CD14-positive monocyte (primary cell): ENCODE data around the gene KCNJ4. TPM values are rescaled to one million over a fixed set of nuclear protein-coding genes. Genes with fewer than 3 reads are reported as not detected.

Source experiments
- DNase-seq, 3 donors: peaks; one replicate each; pipeline ENCODE4 v3.0.0-alpha.2; 2011 to 2022
- H2AFZ ChIP-seq: 2 replicates; pipeline ENCODE4 v1.6.0; 2012; ENCODE audit warnings: mild to moderate bottlenecking, low read depth, low read length, inconsistent platforms; ENCODE audit not compliant: insufficient read depth, poor library complexity, severe bottlenecking
- H3K27ac ChIP-seq, 2 donors: 1 replicate in 1 of 2; 2 replicates in 1 of 2; pipeline ENCODE4 v1.5.1; 2012 to 2013; ENCODE audit warnings: low read length in 2 of 2, control low read depth in 1 of 2, inconsistent platforms in 1 of 2, low read depth in 1 of 2, mild to moderate bottlenecking in 1 of 2
- H3K27me3 ChIP-seq, 2 donors: one replicate each; pipeline versions ENCODE4 v1.6.0 to v1.6.1; 2011 to 2013; ENCODE audit warnings: low read length in 2 of 2; ENCODE audit not compliant: control insufficient read depth in 2 of 2, insufficient read depth in 2 of 2
- H3K36me3 ChIP-seq, 2 donors: replicated peaks in 1 of 2; 1 replicate in 1 of 2; 2 replicates in 1 of 2; pipeline versions ENCODE4 v1.5.1 to v1.6.1; 2012 to 2013; ENCODE audit warnings: low read length in 2 of 2, control low read depth in 1 of 2, inconsistent platforms in 1 of 2, mild to moderate bottlenecking in 1 of 2; ENCODE audit not compliant: insufficient read depth in 2 of 2, control insufficient read depth in 1 of 2
- H3K4me1 ChIP-seq, 2 donors: 1 replicate in 1 of 2; 2 replicates in 1 of 2; pipeline versions ENCODE4 v1.5.1 to v1.6.1; 2012 to 2013; ENCODE audit warnings: low read length in 2 of 2, control low read depth in 1 of 2, inconsistent platforms in 1 of 2, mild to moderate bottlenecking in 1 of 2, moderate library complexity in 1 of 2; ENCODE audit not compliant: insufficient read depth in 2 of 2, control insufficient read depth in 1 of 2
- H3K4me2 ChIP-seq: replicated peaks from 2 replicates; pipeline ENCODE3; 2012; ENCODE audit warnings: low read length, moderate library complexity, mild to moderate bottlenecking; ENCODE audit not compliant: poor library complexity, severe bottlenecking; ENCODE audit errors: extremely low read depth
- H3K4me3 ChIP-seq, 3 experiments: fragments of 200-600 bp in 1 of 3; sonication (generic) in 1 of 3; replicated peaks in 1 of 3; 1 replicate in 2 of 3; 2 replicates in 1 of 3; pipeline ENCODE4 v1.5.1; 2011 to 2013; ENCODE audit warnings: low read length in 3 of 3, mild to moderate bottlenecking in 3 of 3, control low read depth in 2 of 3, low read depth in 2 of 3, inconsistent platforms in 1 of 3, moderate library complexity in 1 of 3
- H3K79me2 ChIP-seq: 2 replicates; pipeline ENCODE4 v1.6.0; 2012; ENCODE audit warnings: mild to moderate bottlenecking, control low read depth, inconsistent platforms, low read length, moderate library complexity; ENCODE audit not compliant: insufficient read depth
- H3K9ac ChIP-seq: 2 replicates; pipeline ENCODE4 v1.6.0; 2017; ENCODE audit warnings: low read length, mild to moderate bottlenecking; ENCODE audit not compliant: insufficient read depth, poor library complexity, severe bottlenecking
- H3K9me3 ChIP-seq, 2 donors: replicated peaks in 1 of 2; 1 replicate in 1 of 2; 2 replicates in 1 of 2; pipeline versions ENCODE4 v1.5.1 to v1.6.1; 2012 to 2013; ENCODE audit warnings: low read length in 2 of 2, control low read depth in 1 of 2; ENCODE audit not compliant: control insufficient read depth in 1 of 2, insufficient read depth in 1 of 2
- H4K20me1 ChIP-seq: 2 replicates; pipeline ENCODE4 v1.6.0; 2012; ENCODE audit warnings: mild to moderate bottlenecking, low read length, control low read depth, moderate library complexity; ENCODE audit not compliant: insufficient read depth
- H3K27ac Mint-ChIP-seq, 7 donors: one replicate each; pipeline ENCODE4 v1.8.0; 2020; ENCODE audit warnings: mild to moderate bottlenecking in 7 of 7, mixed read lengths in 7 of 7, moderate library complexity in 6 of 7, inconsistent platforms in 2 of 7
- H3K27me3 Mint-ChIP-seq, 3 donors: one replicate each; pipeline ENCODE4 v1.8.0; 2021 to 2022; ENCODE audit warnings: low read depth in 3 of 3, mild to moderate bottlenecking in 3 of 3, mixed read lengths in 3 of 3, moderate library complexity in 3 of 3, inconsistent platforms in 1 of 3
- H3K36me3 Mint-ChIP-seq, 2 donors: one replicate each; pipeline ENCODE4 v1.8.0; 2020; ENCODE audit warnings: mixed read lengths in 2 of 2, inconsistent platforms in 1 of 2, mild to moderate bottlenecking in 1 of 2
- H3K4me1 Mint-ChIP-seq: one replicate; pipeline ENCODE4 v1.8.0; 2020; ENCODE audit warnings: mild to moderate bottlenecking, mixed read lengths
- H3K4me3 Mint-ChIP-seq, 2 donors: one replicate each; pipeline ENCODE4 v1.8.0; 2020; ENCODE audit warnings: mild to moderate bottlenecking in 2 of 2, mixed read lengths in 2 of 2, moderate library complexity in 1 of 2
- H3K9me3 Mint-ChIP-seq, 7 donors: one replicate each; pipeline ENCODE4 v1.8.0; 2020 to 2022; ENCODE audit warnings: mixed read lengths in 7 of 7, mild to moderate bottlenecking in 6 of 7, moderate library complexity in 6 of 7, inconsistent platforms in 2 of 7
- WGBS: methylation state at CpG from one replicate; pipeline ENCODE4 v1.1.5; 2013; ENCODE audit warnings: missing lambda C conversion rate; ENCODE audit not compliant: insufficient coverage; 5-methylcytosine and 5-hydroxymethylcytosine counted together
- intact Hi-C, 2 donors: fragments of 100-400 bp; cut with micrococcal nuclease; formaldehyde crosslinking; loops; one replicate each; pipeline versions ENCODE4 v1.15.0 to v1.15.1; 2023
- polyA plus RNA-seq, 3 donors: library from polyadenylated mRNA; depleted of rRNA in 1 of 3; unstranded in 2 of 3; stranded (reverse) in 1 of 3; fragments of 300-500 nt in 2 of 3; fragments of >200 nt in 1 of 3; fragmentation: Illumina TruSeq in 2 of 3; gene quantifications; 1 replicate in 2 of 3; 2 replicates in 1 of 3; pipeline ENCODE4 v1.2.3, GENCODE V29; 2012 to 2021
- TF ChIP-seq, protein P1 (sequence below): fragments of 200-600 bp; IDR thresholded peaks from one replicate; pipeline ENCODE4 v1.8.0; 2022; ENCODE audit warnings: antibody characterized with exemption, mild to moderate bottlenecking

Gene KCNJ4
- polyA plus RNA-seq, 3 donors = not detected

DNA sequence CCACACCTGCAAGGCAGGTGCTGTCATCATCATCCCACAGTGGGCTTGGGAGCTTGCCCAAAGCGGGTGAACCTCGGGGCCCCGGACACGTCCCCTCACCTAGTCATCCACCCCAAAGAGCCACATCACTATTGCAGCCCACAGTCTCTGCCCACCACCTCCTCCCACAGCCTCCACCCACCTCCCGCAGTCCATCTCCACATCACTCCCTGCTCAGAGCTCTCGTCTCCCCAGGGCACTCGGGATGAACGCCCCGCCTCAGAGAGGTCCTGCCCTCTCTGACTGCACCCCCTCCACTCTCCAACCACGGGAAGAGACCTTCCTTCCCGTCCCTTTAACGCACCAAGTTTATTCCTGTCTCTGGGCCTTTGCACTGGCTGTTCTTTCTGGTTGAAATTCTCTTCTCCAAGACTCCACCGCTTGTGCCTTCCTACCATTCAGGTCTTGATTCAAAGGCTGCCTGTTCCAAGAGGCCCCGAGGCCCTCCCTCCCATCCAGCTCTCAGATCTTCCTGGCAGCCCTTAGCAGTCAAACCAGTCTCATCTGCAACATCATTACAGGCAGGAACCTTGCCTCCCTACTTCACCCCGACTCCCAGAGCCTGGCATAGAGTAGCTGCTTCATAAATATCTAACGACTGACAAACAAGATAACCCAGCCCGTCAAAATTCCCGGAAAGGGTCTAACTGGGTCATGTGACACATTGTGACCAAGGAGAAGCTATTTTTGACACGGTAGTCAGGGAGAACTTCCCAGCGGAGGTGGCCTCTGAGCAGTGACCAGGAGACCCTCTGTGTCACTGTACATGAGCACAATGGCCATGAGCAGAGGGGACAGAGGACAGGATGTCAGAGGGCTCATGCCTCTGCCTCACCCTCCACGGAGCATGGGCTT lies 11.1 kb downstream of the KCNJ4 start:
- no peaks in the 10 kb centered on the region for H3K9me3 ChIP-seq
- TF ChIP-seq, protein P1, sequence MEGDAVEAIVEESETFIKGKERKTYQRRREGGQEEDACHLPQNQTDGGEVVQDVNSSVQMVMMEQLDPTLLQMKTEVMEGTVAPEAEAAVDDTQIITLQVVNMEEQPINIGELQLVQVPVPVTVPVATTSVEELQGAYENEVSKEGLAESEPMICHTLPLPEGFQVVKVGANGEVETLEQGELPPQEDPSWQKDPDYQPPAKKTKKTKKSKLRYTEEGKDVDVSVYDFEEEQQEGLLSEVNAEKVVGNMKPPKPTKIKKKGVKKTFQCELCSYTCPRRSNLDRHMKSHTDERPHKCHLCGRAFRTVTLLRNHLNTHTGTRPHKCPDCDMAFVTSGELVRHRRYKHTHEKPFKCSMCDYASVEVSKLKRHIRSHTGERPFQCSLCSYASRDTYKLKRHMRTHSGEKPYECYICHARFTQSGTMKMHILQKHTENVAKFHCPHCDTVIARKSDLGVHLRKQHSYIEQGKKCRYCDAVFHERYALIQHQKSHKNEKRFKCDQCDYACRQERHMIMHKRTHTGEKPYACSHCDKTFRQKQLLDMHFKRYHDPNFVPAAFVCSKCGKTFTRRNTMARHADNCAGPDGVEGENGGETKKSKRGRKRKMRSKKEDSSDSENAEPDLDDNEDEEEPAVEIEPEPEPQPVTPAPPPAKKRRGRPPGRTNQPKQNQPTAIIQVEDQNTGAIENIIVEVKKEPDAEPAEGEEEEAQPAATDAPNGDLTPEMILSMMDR = no peak
- H2AFZ ChIP-seq = no peak overlapping the region
- Mint-ChIP-seq H3K27me3 (peaks cover 23 to 51% (median 44%) of the 10 kb centered on the region in 3 donors), H3K27ac (no peak overlapping the region), H3K4me1 (no peaks in the 10 kb centered on the region), H3K4me3 (no peak overlapping the region), H3K9me3 (no peaks in the 10 kb centered on the region), H3K36me3 (no peaks in the 10 kb centered on the region)
- intact Hi-C loops = no loop called here
- H3K4me2 ChIP-seq = no peak overlapping the region
- H3K4me1 ChIP-seq = no peaks in the 10 kb centered on the region
- no peak overlapping the region for H3K27ac ChIP-seq
- no peaks in the 10 kb centered on the region for H3K79me2 ChIP-seq
- no peaks in the 10 kb centered on the region for H4K20me1 ChIP-seq
- no peak for DNase-seq
- no peaks in the 10 kb centered on the region for H3K36me3 ChIP-seq
- 74% methylated on average over 19 of the region's 21 CpGs for WGBS
- H3K9ac ChIP-seq = no peak overlapping the region
- peaks cover 0 to 3% of the 10 kb centered on the region in 2 donors for H3K27me3 ChIP-seq
- no peak overlapping the region for H3K4me3 ChIP-seq

DNA sequence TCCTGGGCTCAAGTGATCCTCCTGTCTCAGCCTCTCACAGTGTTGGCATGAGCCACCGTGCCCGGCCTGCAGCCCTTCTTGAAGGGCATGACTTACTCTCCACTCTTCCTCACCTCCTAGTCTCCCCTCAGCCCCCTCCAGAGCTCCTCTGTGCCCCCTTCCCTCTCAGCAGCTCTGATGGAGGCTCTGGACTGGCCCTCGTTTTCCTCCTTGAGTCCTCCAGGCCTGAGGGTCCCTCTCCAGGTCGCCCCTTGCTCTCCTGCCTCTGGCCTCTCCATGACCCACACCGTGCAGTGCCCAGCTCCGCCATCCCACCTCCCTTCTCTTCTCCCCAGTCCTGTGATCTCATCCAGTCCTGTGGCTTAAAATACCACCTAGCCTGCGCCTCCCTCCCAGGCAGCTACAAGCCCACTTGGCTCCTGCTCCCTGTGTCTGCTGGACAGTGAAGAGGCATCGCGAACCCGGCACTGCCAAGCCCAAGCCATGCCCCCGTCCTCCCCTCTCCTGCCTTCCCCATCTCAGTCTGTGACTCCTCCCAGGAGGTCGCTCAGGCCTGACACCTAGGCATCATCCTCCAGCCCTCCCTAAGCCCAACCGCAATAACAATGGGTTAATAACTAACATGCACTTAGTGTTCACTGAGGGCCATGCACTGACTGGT lies 11.9 kb downstream of the KCNJ4 start:
- no peak overlapping the region for H3K4me3 Mint-ChIP-seq
- peaks cover 0 to 2% of the 10 kb centered on the region in 2 donors for H3K27me3 ChIP-seq
- no peak overlapping the region for H3K4me2 ChIP-seq

More for the DNA sequence above, 11.9 kb downstream of the KCNJ4 start:
- Histone ChIP-seq H3K9me3 (no peaks in the 10 kb centered on the region), H3K9ac (no peak overlapping the region), H3K79me2 (no peaks in the 10 kb centered on the region), H3K27ac (no peak overlapping the region), H3K4me1 (no peaks in the 10 kb centered on the region), H3K36me3 (no peaks in the 10 kb centered on the region), H3K4me3 (no peak overlapping the region), H2AFZ (no peak overlapping the region), H4K20me1 (no peaks in the 10 kb centered on the region)
- Mint-ChIP-seq H3K9me3 (peaks cover 0 to 2% (median 0%) of the 10 kb centered on the region in 7 donors), H3K27me3 (peaks cover 24 to 51% (median 44%) of the 10 kb centered on the region in 3 donors), H3K36me3 (no peaks in the 10 kb centered on the region), H3K27ac (no peak overlapping the region), H3K4me1 (no peaks in the 10 kb centered on the region)
- WGBS = 91% methylated on average over 13 of the region's 13 CpGs
- intact Hi-C loops = no loop called here
- no peak for DNase-seq
- TF ChIP-seq, protein P1 = no peak
